AG04450 (cell line): Measurements from ENCODE around the gene DOK1. TPM values are rescaled to one million over a fixed set of nuclear protein-coding genes. Genes with fewer than 3 reads are reported as not detected.

Experiments used
- CTCF ChIA-PET: fragments of 300-600, 350-600 bp; formaldehyde crosslinking; extraction: SDS; loops from one replicate; lab custom pipeline; 2022; ENCODE audit warnings: antibody characterized with exemption, inconsistent platforms; lab: Charles Lee
- POLR2A ChIA-PET: fragments of 350-600 bp; formaldehyde crosslinking; extraction: SDS; loops from one replicate; lab custom pipeline; 2021; ENCODE audit warnings: antibody characterized with exemption, inconsistent platforms; lab: Yijun Ruan, JAX
- DNase-seq: peaks from one replicate; pipeline ENCODE4 v3.0.0-alpha.2; 2011; ENCODE audit warnings: low read depth, low spot score
- H3K27ac ChIP-seq: one replicate; pipeline ENCODE4 v1.5.1; 2012; ENCODE audit warnings: low read depth, low read length, control low read depth
- H3K27me3 ChIP-seq: one replicate; pipeline ENCODE4 v1.6.0; 2012; ENCODE audit warnings: low read length; ENCODE audit not compliant: control insufficient read depth, insufficient read depth
- H3K4me3 ChIP-seq: 2 replicates; pipeline ENCODE4 v1.5.1; 2011; ENCODE audit warnings: mild to moderate bottlenecking, low read depth, low read length, control low read depth
- H3K9me3 ChIP-seq: 2 replicates; pipeline ENCODE4 v1.5.1; 2012; ENCODE audit warnings: low read length; ENCODE audit not compliant: control insufficient read depth, insufficient read depth
- CTCF ChIP-seq: IDR thresholded peaks from 2 replicates; pipeline ENCODE4 v1.5.1; 2011; ENCODE audit warnings: low read depth, low read length, control low read depth, inconsistent platforms
- polyA minus RNA-seq: library from RNA; depleted of rRNA, polyadenylated mRNA; stranded (reverse); fragments of >200 nt; gene quantifications from 2 replicates; pipeline ENCODE4 v1.2.3, GENCODE V29; 2011; rRNA and poly(A)+ RNA removed
- polyA plus RNA-seq: library from polyadenylated mRNA; depleted of rRNA; stranded (reverse); fragments of >200 nt; gene quantifications from 2 replicates; pipeline ENCODE4 v1.2.3, GENCODE V29; 2011; rRNA removed

Gene DOK1
- polyA plus RNA-seq (16.8 and 24.4 TPM in 2 replicates), polyA minus RNA-seq (20.9 and 31.4 TPM in 2 replicates)

DNA sequence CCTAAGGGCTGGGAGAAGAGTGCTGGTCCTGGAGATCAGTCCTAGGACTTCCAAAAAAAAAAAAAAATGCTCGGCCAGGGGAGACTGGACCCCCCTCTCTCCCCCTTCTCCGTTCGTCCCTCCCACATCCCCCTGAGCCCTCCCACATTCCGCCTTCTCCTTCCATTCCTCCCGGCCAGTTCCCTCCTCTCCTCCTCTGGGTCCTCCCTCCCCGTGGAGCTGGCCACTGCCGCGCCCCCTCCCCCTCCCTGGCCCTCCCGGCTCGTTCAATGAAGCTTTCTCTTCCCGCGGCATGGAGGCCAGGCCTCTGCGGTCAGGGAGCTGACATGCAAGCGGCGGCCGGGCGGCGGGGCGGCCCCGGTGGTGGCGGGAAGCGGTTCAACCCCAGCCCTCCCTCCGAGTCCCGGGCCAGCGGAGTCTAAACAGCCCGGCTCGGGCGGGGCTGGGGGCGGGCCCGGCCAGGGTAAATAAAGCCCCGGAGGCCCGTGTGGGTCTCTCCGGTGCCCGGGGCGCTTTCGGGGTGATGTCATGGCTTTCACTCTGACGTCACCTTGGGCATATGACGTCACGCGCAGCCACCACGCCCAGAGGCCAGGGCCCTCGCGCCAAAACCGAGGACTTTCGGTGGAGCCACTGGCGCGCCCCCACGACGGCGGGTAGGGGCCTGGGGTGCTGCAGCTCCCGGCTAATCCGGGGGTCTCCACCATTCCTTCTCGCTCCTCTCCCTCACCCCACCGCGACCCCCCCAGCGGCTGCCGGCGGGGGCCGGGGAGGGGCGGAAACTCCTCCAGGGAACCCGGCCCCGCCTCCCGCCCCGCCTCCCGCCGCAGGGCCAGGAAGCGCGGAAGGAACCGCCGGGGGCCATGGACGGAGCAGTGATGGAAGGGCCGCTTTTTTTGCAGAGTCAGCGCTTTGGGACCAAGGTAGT, at the start of gene DOK1, which contains the start of gene LOXL3:
DOK1 (plus strand) TSS at position 829 of the 928 bp plus-strand sequence; CDS start at position 864, 35 bp downstream.
LOXL3 (minus strand) TSS at position 51 of the 928 bp plus-strand sequence. CDS start 1,308 bp downstream, outside the sequence.
- Histone ChIP-seq H3K27me3 (no peaks in the 10 kb centered on the region), H3K4me3 (peak within 1 kb of the TSS; percentile 97), H3K27ac (peak within 1 kb of the TSS; percentile 91), H3K9me3 (peaks cover 4% of the 10 kb centered on the region; the same call in 1 of the 2 replicates)
- peak; percentile 83 for DNase-seq
- ChIA-PET POLR2A (interaction anchor here (0.6 to 1.2 kb wide), 12 partner anchors 13 to 97 kb away, joined by 3 to 15 read pairs (median 5); no protein-coding TSS in a partner anchor), CTCF (interaction anchor here (0.6 to 1.0 kb wide), 5 partner anchors 22 to 322 kb away, joined by 4 to 10 read pairs (median 5); no protein-coding TSS in a partner anchor)
- no peak for TF ChIP-seq CTCF

- POLR2A ChIA-PET, result interaction anchor here (0.6 to 2.7 kb wide), 2 partner anchors 23 to 68 kb away, joined by 3 to 8 read pairs; partner anchors contain the start of genes CCDC142 and TTC31
- TF ChIP-seq CTCF, result no peak
- Histone ChIP-seq H3K27ac (no peak overlapping the region), H3K9me3 (no peaks in the 10 kb centered on the region; the same call in 1 of the 2 replicates), H3K4me3 (peak overlapping the region; percentile 35), H3K27me3 (peaks cover 15% of the 10 kb centered on the region)
- no peak for DNase-seq
- CTCF ChIA-PET, result interaction anchor here (1.4 to 2.7 kb wide), 2 partner anchors 23 to 79 kb away, joined by 4 to 11 read pairs; partner anchors contain the start of genes CCDC142 and TTC31
Observed at GRCh38 chr2:74505448-74506246, 48.9 kb upstream of the DOK1 start.

DNA sequence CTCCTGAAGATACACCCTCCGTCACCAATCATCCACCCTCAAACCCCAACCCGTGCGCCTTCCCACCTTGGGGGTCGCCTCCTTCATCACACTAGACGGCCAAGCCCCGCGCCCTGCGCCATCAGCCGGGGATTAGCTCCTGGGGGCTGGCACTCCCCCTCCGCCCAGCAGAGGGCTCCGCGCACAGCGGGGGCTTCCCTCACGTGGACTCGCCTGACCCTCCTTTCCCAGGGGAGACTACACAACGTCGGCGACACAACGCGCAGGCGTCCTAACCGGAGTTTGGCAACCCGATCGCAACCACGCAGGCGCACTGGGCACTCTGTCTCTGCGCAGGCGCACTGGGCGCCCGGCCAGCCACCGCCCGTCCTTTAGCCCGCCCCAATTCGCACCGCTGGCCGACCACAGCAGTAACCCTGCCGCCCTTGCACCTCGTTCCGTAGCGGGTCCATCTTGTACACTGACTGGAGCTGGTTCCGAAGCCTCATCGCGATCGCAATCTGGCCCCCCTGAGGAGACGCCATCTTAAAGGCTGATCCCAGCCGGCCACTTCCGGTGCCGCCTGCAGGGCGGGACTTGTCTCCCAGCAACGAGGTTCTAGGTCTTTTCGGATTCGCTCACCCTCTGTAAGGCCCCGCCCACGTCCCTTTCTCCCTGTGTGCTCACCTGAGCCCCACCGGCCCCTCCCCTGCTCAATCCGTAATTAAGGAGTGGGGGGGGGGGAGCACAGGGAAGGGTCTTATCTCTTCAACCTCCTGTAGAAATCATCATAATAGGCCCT, 47.2 kb upstream of the DOK1 start, which contains the start of gene PCGF1:
PCGF1 (minus strand) TSS at position 551 of the 781 bp plus-strand sequence; CDS start at position 524, 27 bp downstream.
- POLR2A ChIA-PET, result interaction anchor here (0.7 to 1.0 kb wide), 2 partner anchors 49 to 115 kb away, joined by 3 read pairs; partner anchors contain the start of gene WBP1
- peak; percentile 47 for TF ChIP-seq CTCF
- Histone ChIP-seq H3K9me3 (no peaks in the 10 kb centered on the region; the same call in 1 of the 2 replicates), H3K27ac (peak within 1 kb of the TSS; percentile 99), H3K4me3 (peak within 1 kb of the TSS; percentile 100), H3K27me3 (peaks cover 22% of the 10 kb centered on the region)
- peak; percentile 92 for DNase-seq
- CTCF ChIA-PET, result interaction anchor here (1.1 to 1.4 kb wide), 3 partner anchors 13 to 81 kb away, joined by 4 to 7 read pairs (median 5); no protein-coding TSS in a partner anchor

DNA sequence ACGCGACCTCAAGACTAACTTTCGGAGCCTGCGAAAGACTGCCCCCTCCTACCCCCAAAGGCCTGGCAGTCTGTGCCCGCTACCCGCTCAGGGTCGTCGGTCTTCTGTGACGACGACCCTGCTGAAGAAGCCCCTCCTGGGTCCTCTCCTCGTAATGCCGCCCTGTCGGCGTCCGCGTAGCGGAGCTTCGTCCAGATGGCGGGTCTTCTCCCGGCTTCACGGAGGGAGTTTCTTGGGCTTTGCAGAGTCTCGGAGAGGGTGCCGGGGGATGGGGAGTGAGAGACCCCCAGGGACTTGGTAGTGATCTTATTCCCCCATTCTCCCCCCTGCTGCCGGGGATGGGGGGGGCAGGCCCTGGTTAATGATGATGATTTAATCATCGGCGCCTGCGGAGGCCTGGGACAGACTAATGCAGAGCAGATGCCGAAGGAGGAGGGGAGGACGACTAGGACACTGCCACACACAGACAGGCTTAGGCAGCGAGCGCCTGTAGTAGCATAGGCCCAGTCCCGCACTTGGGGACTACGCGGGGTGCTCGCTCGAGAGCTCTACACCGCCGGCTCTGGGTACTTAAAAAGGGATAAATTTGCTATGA, 46.5 kb upstream of the DOK1 start:
- Histone ChIP-seq H3K27me3 (peaks cover 25% of the 10 kb centered on the region), H3K9me3 (peaks cover 5% of the 10 kb centered on the region; the same call in 1 of the 2 replicates), H3K4me3 (peak overlapping the region; percentile 100), H3K27ac (peak overlapping the region; percentile 99)
- POLR2A ChIA-PET, result interaction anchor here (0.7 kb wide), 1 partner anchor 50 kb away, joined by 3 read pairs; the partner anchor contains the start of gene WBP1
- CTCF ChIA-PET, result interaction anchor here (1.1 kb wide), 1 partner anchor 12 kb away, joined by 5 read pairs; no protein-coding TSS in a partner anchor
- TF ChIP-seq CTCF, result no peak
- DNase-seq, result no peak
